Activated naive CD4-positive, alpha-beta T cell (primary cell): ENCODE data around the gene PGAP6.
"Not testable (repeated sequence)": the region's sequence is repeated elsewhere in the genome, so short reads cannot be mapped to it uniquely, and the experiment has no call there.

ENCODE experiments used
- DNase-seq, 4 experiments: peaks; one replicate each; lab custom pipeline; 2025; lab: John Stamatoyannopoulos, UW

The PGAP6 gene

GRCh38 chr16:349211-349610, 32.6 kb downstream of the PGAP6 start:
- no peak for DNase-seq

DNA sequence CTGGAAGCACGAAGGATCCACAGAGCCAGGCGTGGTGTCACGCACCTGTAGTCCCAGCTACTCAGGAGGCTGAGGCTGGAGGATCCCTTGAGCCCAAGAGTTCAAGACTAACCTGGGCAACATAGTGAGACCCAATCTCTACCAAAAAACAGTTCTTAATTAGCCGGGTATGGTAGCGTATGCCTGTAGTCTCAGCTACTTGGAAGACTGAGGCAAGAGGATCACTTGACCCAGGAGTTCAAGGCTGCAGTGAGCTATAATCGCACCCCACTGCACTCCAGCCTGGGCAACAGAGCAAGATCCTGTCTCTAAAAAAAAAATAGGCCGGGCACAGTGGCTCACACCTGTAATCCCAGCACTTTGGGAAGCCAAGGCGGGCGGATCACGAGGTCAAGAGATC, 33.3 kb downstream of the PGAP6 start:
- not testable (repeated sequence) for DNase-seq

DNA sequence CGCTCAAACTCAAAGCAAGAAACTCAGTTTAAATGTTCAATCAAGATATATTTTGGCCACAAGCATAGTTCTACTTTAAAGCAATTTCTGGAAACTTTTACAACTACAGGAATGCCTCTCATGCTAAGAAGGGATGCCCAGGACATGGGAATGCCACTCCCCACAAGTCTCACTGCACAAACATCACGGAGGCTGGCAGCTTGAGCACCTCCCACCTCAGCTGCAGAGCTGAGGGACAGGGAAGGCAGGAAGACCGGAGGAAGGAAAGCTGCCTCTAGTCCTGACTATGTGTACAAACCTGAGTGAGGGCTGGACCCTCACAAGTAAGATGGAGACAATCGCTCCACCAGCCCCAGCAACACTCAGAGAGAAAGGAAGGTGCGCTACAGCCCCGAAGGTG, 34.6 kb downstream of the PGAP6 start:
- no peak for DNase-seq

DNA sequence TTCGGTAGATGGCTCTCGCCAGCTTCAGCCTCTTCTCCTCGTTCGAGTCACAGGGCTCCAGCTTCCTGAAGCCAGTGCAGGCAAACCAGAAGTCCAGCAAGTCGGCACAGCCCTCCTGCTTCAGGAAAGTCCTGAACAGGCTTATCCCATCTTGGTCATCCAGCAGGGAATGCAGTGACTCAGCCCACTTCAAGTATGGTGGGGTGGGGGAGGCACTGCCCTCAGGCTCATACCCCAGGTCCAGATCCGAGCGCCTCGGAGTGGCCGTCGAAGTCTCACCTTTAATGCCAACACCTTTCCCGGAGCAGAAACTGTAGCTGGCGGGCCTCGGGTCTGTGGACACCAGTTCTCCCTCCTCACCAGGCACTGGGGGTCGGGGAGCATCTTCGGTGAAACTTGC, 35.2 kb downstream of the PGAP6 start:
- no peak for DNase-seq

- no peak for DNase-seq
These were observed 36.0 kb downstream of the PGAP6 start for GRCh38 chr16:345772-346171.

DNA sequence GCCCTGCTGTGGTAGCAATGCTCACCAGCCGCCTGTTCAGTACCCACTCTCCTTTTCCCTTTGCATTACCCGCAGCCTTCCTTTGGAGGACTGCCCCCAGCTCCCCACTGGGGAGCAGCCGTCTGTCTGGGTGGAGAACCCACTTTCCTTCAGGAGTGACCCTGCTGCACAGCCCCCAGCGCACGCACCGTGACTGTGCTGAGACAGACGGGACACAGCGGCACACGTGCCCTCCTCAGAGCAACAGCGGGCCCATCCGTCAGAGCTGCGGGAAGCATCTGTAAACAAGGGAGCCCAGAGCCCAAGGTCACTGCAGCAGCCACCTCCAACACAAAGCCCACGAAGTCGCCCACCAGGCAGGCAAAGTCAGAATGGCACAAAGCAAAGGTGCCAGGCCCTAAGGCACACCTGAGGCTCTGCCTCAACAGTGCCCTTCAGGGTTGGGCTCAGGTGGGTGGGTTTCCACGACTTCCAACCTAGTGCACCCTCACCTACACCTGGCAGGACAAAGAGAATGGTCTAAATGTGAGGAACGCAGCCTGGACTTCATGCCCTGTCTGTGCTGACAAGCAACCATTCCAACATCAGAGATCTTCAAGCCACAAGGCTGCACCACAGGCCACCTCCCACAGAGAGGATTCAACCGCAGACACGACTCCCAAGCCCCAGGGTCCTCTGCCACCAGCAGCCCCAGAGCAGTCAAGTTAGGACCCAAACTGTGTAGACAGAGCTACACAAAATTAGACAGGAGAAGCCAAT, 39.1 kb downstream of the PGAP6 start:
- DNase-seq = no peak

- not testable (repeated sequence) for DNase-seq
These were observed 39.8 kb downstream of the PGAP6 start for GRCh38 chr16:341974-342336.

- DNase-seq = not testable (repeated sequence)
These were observed 40.4 kb downstream of the PGAP6 start for GRCh38 chr16:341095-341973.

DNA sequence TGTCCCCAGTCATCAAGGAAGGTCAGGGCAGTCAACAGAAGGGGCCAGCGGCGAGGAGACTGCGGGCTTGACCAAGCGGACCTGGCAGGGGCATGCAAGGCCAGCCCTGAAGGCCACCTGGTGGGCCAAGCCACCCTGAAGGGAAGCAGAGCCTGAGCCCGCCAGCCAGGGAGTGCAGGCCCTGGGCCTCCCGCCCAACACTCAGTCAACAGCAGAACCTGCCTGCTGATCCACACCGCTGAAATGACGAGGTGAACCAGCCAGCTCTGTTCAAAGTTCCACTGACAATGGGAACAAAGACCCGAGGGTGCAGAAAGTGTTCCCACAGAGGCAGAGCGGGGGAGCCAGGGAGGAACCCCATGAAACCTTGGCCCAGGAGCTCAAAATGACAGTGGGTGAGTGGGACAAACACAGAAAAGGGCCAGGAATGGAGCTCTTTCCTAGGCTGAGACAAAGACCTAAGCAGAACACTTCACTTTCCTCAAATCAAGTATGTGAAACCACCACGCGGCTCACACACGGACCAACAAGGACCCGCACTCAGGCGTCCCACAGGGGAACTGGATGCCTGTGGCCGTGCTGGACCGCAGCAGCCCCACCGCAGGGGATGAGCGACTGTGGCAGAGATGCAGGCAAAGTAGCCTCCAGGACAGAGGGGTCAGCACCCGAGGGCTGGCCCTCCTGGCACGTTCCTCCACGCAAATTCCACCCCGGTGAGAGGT, 41.2 kb downstream of the PGAP6 start:
- DNase-seq = no peak

DNA sequence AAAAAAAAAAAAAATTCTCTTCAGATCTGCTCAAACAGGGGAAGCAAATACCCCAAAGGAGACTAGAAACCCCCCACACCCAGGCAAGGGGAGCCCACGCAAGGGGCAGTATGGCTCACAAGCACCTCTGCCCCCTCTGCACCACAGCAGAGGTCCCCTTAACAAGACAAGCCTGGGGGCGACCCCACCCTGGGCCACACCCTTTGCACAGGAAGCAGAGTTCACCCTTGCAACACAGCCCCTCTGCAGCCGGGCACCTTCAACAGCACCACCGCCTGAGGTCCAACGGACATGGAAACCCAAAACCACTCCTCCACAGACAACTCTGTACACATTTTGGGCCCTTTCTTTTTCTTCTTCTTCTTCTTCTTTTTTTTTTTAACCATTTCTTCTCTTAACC, 42.1 kb downstream of the PGAP6 start:
- no peak for DNase-seq

GRCh38 chr16:337975-338575, 43.7 kb downstream of the PGAP6 start:
- no peak for DNase-seq

DNA sequence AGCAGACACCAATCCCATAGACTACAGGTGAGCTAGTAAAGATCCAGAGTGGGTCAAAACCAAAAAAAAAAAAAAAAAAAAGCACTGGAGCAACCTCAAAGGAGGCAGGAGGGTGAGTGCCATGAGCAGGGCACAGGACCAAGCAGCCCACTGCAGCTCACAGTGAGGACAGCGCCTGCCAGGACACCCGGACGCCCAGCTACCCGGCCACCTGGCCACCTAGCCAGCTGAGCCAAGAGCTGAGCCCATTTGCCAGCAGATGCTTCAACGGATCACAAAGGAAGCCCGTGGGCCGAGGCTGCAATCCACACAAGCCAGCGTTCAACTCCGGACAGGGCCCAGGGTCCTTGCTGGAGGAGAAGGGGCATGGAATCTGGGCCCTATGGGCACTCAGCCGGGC, 44.3 kb downstream of the PGAP6 start:
- no peak for DNase-seq

DNA sequence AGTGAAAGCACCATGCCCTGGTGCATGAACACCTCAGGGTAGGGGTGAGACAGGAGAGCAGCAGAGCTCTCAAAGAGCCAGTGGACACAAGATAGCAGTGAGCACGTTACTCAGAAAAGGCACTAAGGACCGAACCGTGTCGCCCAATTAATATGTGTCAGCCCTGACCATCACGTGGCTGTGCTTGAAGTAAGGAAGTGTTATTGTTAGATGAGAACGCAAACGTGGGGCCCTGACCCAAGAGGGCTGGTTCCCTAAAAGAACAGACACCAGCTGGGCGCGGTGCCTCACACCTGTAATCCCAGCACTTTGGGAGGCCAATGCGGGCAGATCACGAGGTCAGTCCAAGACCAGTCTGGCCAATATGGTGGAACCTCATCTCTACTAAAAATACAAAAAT, 45.5 kb downstream of the PGAP6 start:
- no peak for DNase-seq

GRCh38 chr16:334861-335632, 46.7 kb downstream of the PGAP6 start:
- DNase-seq = not testable (repeated sequence)

GRCh38 chr16:334164-334832, 47.5 kb downstream of the PGAP6 start:
- DNase-seq = not testable (repeated sequence)

GRCh38 chr16:333406-334094, 48.2 kb downstream of the PGAP6 start:
- DNase-seq = no peak

DNA sequence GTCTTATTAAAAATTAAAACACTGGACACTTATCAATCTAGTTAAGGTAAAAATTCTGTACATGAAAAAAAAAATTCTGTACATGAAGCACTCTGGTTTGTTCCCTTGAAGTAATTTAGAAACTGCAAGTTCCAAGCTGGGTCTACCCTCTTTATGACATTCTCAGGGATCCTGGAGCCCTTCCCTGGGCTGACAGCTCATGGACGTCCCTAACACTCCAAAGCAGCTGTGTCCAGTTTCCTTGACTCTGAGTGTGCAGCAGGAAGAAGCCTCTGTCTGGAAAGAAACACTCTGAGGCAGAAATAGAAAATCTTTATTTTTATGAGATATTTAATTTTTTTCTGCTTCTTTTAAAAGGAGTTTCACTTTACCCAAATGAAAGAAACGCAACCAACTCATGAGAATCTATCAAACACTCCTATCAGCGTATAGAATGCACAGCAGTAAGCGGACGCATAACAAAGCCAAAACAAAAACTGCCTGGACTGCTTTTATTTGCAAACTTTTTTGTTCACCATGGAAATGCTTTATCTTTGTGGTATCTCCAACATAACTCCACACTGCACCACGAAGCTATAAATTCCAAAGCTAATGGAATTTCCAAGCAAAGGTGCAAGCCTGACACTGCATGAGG, 50.5 kb downstream of the PGAP6 start:
- not testable (repeated sequence) for DNase-seq

DNA sequence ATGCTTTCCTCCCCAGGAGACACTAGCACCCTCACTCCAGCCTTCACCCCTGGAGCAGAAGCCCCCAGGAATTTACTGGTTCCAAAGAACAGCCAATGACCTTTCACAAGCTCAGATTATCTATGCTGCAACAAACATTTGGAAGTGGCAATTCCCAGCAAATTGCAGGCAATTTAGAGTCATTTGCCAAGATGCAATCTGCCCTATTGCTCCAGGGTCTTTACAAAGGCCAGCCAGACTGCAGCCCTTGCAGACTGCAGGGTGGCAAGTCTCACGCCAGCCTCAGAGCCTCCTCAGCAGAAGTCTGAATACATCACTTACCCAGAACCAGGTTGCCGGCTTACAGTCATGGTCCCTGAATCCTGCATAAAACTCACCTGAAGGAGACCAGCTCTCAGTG, 51.0 kb downstream of the PGAP6 start:
- no peak for DNase-seq

DNA sequence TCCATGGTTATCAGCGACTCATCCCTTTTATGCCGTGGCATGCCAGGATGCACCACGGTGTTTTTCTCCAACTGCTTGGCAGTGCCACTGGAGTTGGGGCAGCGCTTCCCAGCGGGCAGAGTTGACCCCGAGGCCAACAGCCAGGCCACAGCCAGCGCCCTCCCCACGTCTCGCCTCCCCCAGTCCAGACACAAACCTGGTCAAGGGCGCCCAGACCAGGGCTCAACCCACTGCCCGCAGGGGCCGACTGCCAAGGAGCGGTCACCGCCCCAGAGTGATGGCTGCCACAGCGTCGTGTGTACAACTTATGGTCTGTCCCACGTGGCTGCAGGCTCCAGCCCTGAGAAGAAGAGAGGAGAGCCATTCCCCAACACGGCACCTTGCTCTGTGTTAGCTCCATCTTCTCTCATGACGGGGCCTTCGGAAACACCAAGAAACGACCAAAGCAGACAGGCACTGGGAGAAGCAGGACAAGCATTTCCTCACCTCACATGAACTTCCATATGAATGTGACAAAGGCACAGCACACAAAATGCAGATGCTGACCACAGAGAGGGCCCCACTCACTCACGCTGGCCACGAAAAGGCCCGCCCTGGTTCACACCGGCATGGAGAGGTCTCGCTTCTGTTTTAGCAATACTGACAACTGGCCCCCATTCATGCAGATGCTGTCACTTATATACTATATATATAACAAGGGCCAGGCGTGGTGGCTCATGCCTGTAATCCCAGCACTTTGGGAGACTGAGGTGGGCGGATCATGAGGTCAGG, 56.2 kb downstream of the PGAP6 start:
- no peak for DNase-seq
